ENCODE measurements around the gene UGT1A9.
"Not testable (repeated sequence)": the region's sequence is repeated elsewhere in the genome, so short reads cannot be mapped to it uniquely, and the experiment has no call there.

UGT1A9 gene

DNA sequence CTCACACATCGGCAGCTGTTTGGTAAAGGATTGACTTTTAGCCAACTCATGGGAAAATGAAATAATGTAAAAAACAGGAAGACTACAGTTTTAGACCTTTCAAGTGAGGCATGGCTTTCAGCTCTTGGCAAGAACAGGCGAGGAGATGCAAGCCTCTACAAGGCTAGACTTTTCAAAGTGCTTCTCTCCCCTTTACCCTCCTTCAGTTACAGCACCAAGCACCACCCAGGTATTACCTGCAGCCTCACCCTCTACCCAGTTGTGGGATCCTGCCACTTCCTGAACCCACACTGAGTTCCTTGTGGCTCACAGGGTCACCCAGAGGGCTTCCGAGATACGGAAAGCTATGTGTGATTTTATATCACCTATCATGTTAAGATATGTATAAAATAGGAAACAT is 20.7 kb upstream of the UGT1A9 start:
- TF ChIP-seq, protein P1, sequence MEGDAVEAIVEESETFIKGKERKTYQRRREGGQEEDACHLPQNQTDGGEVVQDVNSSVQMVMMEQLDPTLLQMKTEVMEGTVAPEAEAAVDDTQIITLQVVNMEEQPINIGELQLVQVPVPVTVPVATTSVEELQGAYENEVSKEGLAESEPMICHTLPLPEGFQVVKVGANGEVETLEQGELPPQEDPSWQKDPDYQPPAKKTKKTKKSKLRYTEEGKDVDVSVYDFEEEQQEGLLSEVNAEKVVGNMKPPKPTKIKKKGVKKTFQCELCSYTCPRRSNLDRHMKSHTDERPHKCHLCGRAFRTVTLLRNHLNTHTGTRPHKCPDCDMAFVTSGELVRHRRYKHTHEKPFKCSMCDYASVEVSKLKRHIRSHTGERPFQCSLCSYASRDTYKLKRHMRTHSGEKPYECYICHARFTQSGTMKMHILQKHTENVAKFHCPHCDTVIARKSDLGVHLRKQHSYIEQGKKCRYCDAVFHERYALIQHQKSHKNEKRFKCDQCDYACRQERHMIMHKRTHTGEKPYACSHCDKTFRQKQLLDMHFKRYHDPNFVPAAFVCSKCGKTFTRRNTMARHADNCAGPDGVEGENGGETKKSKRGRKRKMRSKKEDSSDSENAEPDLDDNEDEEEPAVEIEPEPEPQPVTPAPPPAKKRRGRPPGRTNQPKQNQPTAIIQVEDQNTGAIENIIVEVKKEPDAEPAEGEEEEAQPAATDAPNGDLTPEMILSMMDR (conservative IDR thresholded peaks at IDR 0.05; ENCODE audit: low read depth, low read length) = no peak
- no peak overlapping the region for H3K4me3 ChIP-seq (ENCODE audit: low read depth, low read length)
- DNase-seq (ENCODE audit: low read depth) = no peak

DNA sequence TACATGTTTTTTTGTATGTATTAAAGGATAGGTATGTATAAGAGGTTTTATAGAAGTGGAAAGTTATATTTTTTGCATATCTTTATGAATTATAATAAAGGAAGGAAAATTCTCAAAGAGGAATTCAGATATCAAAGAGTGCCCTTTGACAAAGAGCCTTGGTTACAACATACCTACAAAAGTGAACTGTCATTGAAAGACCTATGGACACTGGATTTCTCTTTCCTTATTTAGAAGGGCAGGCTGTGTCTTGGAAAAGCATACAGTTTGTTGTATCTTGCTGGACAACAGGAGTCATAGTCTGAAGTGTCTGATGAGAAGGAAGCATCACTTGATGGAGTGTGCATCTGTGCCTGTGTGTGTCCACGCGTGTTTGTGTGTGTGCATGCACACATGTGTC is 20.3 kb upstream of the UGT1A9 start:
- no peak overlapping the region for H3K4me3 ChIP-seq (ENCODE audit: low read depth, low read length)
- no peak for DNase-seq (ENCODE audit: low read depth)
- TF ChIP-seq, protein P1 (conservative IDR thresholded peaks at IDR 0.05; ENCODE audit: low read depth, low read length) = no peak

DNA sequence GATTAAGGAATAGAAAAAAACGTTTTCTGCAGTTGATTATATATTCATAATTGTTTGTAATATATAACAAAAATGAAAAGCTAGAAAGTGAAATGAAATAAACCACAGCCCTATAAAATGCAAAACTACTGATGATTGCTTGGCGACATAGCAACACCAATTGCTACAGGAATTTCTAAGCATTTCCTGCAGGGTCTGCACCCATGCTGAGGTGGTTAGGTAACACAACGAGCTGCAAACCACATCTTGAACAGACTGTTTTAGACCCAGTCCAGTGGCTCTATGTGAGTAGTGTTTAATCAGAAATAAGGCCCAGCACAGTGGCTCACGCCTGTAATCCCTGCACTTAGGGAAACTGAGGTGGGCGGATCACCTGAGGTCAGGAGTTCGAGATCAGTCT is 17.2 kb upstream of the UGT1A9 start:
- TF ChIP-seq, protein P1 (conservative IDR thresholded peaks at IDR 0.05; ENCODE audit: low read depth, low read length) = no peak
- peak; percentile 33 for DNase-seq (ENCODE audit: low read depth)
- H3K4me3 ChIP-seq (ENCODE audit: low read depth, low read length) = no peak overlapping the region

DNA sequence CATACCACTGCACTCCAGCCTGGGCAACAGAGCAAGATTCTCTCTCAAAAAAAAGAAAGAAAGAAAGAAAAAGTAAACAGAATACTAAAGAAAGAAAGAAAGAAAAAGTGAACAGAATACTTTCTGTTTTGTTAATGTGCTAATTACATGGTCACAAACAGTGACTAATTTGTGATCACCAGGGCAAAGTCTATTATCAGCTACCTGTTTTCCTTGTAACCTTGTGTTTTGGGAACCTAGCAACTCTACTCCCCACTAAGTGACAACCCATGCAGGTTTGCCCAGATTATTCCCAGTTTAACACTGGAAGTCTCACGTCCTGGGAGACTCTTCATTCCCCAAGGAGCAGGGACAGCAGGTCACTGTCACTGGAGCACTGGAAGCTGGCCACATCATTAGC is 16.7 kb upstream of the UGT1A9 start:
- TF ChIP-seq, protein P1 (conservative IDR thresholded peaks at IDR 0.05; ENCODE audit: low read depth, low read length) = no peak
- DNase-seq (ENCODE audit: low read depth) = no peak
- H3K4me3 ChIP-seq (ENCODE audit: low read depth, low read length) = no peak overlapping the region

DNA sequence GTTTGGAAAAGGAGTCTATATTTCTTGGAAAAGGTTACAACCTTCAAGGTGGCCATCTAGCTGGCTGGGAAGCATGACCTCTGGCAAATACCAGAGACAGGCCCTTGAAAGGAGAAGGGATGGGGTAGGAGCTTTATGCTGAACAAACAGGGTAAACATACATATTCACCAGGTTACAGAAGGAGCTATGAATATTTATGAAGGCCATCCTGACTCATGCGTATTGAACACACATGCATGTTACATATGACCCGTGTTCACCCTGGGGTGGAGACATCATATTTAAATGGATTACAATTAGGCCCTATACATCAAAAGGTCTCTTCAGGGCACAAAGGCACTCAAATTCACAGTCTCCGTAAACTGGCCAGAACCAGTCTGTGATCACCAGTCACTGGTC is 15.8 kb upstream of the UGT1A9 start:
- H3K4me3 ChIP-seq (ENCODE audit: low read depth, low read length); DNase-seq (ENCODE audit: low read depth): not testable (repeated sequence)

DNA sequence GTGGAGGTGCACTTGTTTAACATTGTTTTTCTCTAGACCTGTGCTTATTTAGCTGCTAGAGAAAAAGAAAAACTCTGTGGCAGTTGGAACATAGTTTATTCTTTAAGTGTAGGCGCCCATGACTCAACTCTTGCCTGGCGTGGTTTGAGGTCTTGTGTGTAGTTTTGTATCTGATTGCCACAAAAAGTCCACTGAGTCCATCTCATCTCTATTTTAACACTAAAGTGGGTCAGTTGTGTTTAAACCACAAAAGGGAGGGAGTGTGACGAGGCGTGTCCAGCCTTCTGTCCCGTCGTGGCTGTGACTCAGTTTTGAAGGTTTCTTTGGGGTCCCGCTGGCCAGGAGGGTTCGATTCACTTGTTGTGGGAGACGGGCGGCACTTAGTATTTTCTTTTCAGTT is 15.3 kb upstream of the UGT1A9 start:
- no peak for DNase-seq (ENCODE audit: low read depth)
- TF ChIP-seq, protein P1 (conservative IDR thresholded peaks at IDR 0.05; ENCODE audit: low read depth, low read length) = no peak
- no peak overlapping the region for H3K4me3 ChIP-seq (ENCODE audit: low read depth, low read length)

DNA sequence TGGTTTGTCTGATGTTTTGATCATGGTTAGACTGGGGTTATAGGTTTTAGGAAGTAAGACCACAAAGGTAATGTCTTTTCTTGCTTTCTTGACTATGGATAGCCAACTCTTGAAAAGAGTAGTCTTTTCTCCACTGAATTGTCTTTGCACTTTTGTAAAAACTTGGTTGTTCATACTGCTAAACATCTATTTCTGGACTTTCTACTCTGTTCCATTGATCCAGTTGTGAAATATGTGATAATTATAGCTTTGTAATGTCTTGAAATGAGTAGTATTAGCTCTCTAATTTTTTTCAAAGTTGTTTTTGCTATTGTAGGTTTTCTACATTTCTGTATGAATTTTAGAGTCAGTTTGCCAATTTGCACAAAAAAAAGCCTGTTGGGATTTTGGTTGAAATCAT is 13.1 kb upstream of the UGT1A9 start:
- no peak for DNase-seq (ENCODE audit: low read depth)
- TF ChIP-seq, protein P1 (conservative IDR thresholded peaks at IDR 0.05; ENCODE audit: low read depth, low read length) = no peak
- no peak overlapping the region for H3K4me3 ChIP-seq (ENCODE audit: low read depth, low read length)

DNA sequence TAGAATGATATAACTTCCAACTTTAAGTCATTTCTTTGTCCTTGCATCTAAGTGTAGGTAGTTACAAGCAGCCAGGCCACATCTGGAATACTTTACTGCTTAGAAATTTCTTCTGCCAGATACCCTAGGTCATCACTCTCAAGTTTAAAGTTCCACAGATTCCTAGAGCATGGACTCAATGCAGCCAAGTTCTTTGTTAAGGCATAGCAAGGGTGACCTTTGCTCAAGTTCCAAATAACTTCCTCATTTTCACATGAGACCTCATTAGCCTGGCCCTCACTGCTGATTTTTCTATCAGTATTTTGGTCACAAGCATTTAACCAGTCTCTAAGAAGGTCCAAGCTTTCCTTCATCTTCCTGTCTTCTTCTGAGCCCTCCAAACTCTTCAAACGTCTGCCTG is 7.8 kb upstream of the UGT1A9 start:
- no peak overlapping the region for H3K4me3 ChIP-seq (ENCODE audit: low read depth, low read length)
- peak; percentile 13 for DNase-seq (ENCODE audit: low read depth)

More for the DNA sequence above, 7.8 kb upstream of the UGT1A9 start:
- TF ChIP-seq, protein P1 (conservative IDR thresholded peaks at IDR 0.05; ENCODE audit: low read depth, low read length) = no peak
